ENCODE measurements around the gene C16orf74.

Gene C16orf74

GRCh38 chr16:85774136-85774535 is 23.2 kb upstream of the C16orf74 start:
- DNase-seq = no peak

GRCh38 chr16:85773044-85773443 is 22.1 kb upstream of the C16orf74 start:
- DNase-seq = no peak

- DNase-seq = no peak
Measured at GRCh38 chr16:85770741-85771140, 19.8 kb upstream of the C16orf74 start.

- no peak for DNase-seq
Measured at GRCh38 chr16:85768199-85768598, 17.3 kb upstream of the C16orf74 start.

- DNase-seq = no peak
Measured at GRCh38 chr16:85767531-85767930, 16.6 kb upstream of the C16orf74 start.

GRCh38 chr16:85765767-85766166 is 14.9 kb upstream of the C16orf74 start:
- DNase-seq = no peak

- no peak for DNase-seq
Measured at GRCh38 chr16:85765211-85765610, 14.3 kb upstream of the C16orf74 start.

GRCh38 chr16:85763616-85764015 is 12.7 kb upstream of the C16orf74 start:
- DNase-seq = no peak

GRCh38 chr16:85762970-85763369 is 12.1 kb upstream of the C16orf74 start:
- DNase-seq = no peak

- DNase-seq = no peak
Measured at GRCh38 chr16:85761861-85762260, 11.0 kb upstream of the C16orf74 start.

GRCh38 chr16:85759631-85760419 is 8.9 kb upstream of the C16orf74 start:
- no peak for DNase-seq

GRCh38 chr16:85759136-85759535 is 8.2 kb upstream of the C16orf74 start:
- DNase-seq = no peak

- DNase-seq = no peak
Measured at GRCh38 chr16:85757341-85757822, 6.5 kb upstream of the C16orf74 start.

GRCh38 chr16:85755929-85756768 is 5.3 kb upstream of the C16orf74 start:
- DNase-seq = no peak

GRCh38 chr16:85754413-85754812 is 3.5 kb upstream of the C16orf74 start:
- DNase-seq = no peak

GRCh38 chr16:85753976-85754375 is 3.1 kb upstream of the C16orf74 start:
- DNase-seq = no peak

GRCh38 chr16:85753559-85753958 is 2.7 kb upstream of the C16orf74 start:
- DNase-seq = no peak

- no peak for DNase-seq
Measured at GRCh38 chr16:85752511-85753420, 1.9 kb upstream of the C16orf74 start.

GRCh38 chr16:85751698-85752501 is 1.0 kb upstream of the C16orf74 start:
- no peak for DNase-seq

GRCh38 chr16:85750146-85750826 is 610 bp downstream of the C16orf74 start:
- no peak for DNase-seq

- no peak for DNase-seq
Measured at GRCh38 chr16:85749771-85750145, 1.1 kb downstream of the C16orf74 start.

All from T-helper 1 cell (primary cell).